Activated CD8-positive, alpha-beta memory T cell treated with anti-CD3 and anti-CD28 coated beads for 48 hours (primary cell): ENCODE measurements around the gene PLEKHM2.

Experiments used
- DNase-seq, 3 experiments: peaks; one replicate each; pipeline ENCODE4 v3.0.0-alpha.2; 2020; ENCODE audit warnings: low read depth in 2 of 3, low spot score in 2 of 3

PLEKHM2 gene

DNA sequence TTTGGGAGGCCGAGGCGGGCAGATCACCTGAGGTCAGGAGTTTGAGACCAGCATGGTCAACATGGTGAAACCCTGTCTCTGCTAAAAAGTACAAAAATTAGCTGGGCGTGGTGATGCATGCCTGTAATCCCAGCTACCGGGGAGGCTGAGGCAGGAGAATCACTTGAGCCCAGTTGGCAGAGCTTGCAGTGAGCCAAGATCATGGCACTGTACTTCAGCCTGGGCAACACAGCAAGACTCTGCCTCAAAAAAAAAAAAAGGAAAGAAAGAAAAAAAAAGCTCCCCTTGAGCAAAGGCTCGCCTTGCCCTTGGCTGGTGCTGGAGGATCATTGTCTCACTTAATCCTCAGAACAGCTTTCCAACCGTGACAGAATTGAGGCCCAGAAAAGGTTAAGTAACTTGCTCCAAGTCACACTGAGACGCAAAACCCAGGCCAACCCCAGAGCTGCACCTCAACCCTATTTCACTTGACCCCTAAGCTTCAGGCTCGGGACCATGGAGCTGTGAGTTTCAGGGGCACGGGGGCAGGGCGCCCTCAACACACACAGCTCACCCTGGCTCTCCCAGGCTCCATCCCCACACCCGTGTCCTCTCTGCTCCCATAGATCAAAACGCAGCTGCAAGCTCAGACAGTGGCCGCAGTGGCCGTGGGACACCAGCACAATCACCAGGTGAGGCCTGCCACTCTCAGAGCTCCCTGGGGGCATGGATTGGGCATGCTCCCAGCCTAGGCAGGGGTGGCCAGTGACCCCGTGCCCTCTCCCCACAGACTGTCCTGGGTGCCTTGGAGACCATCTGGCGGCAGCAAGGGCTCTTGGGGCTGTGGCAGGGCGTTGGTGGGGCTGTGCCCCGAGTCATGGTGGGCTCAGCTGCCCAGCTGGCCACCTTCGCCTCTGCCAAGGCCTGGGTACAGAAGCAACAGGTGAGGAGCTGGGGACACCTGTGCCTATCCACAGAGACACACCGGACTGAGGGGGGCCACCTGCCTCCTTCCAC lies 53.5 kb downstream of the PLEKHM2 start:
- DNase-seq: no peak

- no peak for DNase-seq
Observed at GRCh38 chr1:15738416-15739113, 54.4 kb downstream of the PLEKHM2 start.

DNA sequence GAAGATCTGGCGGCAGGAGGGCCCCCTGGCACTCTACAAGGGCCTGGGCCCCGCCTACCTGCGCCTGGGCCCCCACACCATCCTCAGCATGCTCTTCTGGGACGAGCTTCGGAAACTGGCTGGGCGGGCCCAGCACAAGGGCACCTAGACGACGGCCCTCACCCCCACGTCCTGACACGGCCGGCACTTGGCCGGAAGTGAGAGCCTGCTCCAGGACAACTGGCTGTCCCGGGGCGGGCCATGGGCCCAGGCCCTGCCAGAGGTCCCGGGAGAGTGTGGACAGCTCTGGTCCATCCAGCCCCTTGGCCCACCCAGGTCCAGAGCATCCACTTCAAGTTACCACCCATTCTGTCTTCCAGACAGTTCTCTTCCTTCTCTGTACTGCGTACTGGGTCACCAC lies 55.1 kb downstream of the PLEKHM2 start:
- no peak for DNase-seq

- no peak for DNase-seq
Observed at GRCh38 chr1:15739745-15740144, 55.6 kb downstream of the PLEKHM2 start.

- DNase-seq: peak; percentile 33 to 45 (median 34)
Observed at GRCh38 chr1:15740924-15741850, 57.1 kb downstream of the PLEKHM2 start.

GRCh38 chr1:15742339-15742801 lies 58.2 kb downstream of the PLEKHM2 start, which contains the start of gene TMEM82:
Gene TMEM82 (plus strand): TSS chr1:15742499. CDS start chr1:15742560, 61 bp downstream.
- DNase-seq: no peak

DNA sequence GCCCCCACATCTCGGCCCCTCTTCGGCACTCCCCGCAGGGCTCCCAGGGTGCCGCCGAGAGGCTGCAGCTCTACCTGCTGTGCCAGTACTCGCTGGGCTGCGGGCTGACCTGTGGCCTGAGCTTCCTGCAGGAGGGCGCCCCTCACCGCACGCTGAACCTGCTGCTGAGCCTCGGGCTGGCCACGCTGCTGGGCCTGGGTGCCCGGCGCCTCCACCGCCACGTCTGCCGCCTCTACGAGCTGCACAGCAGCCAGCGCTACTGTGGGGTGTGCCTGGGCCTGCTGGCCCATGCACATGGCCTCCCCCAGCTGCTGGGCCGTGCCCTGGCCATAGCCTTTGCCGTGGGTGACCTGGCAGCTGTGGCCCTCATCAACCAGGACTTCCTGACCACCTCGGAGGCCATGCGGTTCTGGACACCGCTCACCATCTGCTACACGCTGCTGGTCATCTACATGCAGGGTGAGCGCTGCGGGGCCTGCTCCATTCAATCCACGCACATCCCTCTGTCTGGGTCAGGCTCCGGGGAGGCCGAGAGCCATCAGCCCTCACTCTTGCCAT lies 60.1 kb downstream of the PLEKHM2 start:
- no peak for DNase-seq

DNA sequence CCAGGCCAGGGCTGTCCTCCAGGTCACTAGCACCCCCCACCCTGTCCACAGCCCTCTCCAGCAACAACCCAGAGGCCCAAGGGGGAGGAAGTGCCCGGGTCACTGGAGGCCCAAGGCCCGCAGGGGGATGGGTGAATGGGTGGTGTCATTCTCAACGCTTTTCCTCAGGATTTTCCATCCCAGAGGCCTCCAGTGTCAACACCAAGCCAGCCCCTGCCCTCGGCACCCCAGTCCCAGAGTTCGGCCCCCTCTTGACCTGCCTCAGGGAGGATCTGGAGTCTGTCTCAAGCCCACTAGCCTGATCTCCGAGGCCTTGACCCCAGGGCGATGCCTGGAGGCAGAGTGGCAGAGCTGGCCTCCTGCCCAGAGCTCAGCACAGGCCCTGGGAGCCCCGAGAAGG lies 63.3 kb downstream of the PLEKHM2 start:
- no peak for DNase-seq

- no peak for DNase-seq
Observed at GRCh38 chr1:15748264-15748663, 64.1 kb downstream of the PLEKHM2 start.

DNA sequence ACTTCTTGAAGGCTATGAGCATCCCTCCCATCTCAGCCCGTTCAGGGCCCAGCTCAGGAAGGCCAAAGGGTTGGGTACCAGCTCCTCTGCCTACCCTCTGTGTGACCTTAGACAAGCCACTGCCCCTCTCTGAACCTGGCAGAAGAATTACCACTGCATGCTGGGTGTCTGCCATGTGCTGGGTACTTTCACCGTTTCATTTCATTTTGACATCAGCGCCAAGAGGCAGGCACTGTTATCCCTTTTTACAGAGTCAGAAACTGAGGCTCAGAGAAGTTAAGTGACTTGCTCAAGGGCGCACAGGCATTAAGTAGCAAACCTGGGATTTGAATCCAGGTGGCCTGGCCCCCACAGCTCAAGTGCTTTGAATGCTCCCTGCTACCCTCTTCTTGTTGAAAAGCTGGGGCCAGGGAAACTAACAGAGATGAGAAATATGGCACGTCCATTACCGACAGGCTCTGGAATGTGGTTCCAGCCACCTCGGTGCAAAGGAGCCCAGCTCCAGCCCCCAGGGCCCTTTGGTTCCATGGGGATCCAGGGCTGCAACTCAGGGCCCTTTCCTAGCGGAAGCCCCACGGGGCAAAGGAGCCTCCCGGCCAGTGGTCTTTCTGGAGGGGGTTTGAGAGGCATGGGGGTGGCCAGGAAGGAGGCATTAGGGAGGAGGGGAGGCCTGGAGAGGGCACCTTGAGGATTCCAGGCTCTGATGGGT lies 64.7 kb downstream of the PLEKHM2 start:
- no peak for DNase-seq

DNA sequence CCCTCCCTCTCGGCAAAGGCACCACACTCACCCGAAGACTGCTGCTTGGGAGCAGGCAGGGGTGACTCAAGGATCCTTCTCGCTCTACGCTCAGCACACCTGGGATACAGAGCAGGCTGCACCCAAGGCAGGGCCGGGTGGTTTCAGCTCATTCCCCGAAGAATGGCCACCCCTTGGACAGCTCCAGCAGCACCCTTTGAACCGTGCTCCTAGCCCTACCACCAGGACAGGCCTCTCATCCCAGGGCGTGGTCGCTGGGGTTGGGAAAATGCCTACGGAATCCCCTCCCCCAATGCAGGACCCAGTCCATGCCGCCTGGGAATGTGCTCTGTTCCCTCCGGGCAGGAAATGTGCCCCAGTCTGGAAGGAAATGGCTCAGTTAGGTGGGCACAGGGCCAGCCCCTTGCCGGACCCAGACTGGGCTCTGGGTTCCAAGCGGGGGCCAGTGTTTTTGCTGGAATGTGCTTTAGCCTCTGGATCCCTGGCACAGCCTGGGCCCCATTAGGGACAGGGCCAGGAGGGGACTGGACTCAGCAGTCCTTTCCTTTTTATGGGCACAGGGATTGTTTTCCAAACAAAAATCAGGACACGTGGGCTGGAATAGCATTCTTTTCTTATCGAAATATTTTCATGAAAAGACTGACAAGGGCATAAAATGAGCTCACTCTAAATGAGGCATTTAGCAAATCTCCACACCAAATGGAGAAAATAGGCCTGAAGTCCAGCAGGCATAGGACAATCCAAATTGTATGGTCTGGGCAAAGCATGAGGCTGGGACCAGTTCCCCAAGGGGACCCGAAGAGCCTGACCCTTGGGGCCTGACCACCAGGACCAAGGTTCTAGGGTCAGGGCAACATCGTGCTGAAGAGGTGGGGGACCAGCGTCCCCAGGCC lies 65.5 kb downstream of the PLEKHM2 start:
- no peak for DNase-seq

GRCh38 chr1:15750924-15751323 lies 66.8 kb downstream of the PLEKHM2 start:
- DNase-seq: no peak

DNA sequence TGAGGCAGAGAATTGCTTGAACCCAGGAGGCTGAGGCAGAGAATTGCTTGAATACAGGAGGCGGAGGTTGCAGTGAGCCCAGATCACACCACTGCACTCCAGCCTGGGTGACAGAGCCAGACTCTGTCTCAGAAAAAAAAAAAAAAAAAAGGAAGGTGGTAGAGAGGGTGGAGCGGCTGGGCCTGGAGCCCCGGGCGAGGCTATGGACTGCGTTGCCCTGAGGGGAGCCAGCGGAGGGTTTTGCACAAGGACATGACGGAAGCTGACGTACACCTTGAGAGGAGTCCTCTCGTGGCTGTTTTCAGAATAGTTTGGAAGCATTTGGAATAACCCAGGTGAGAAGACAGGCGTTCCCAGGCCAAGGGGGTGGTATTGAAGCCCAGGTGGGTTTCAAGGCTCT lies 67.6 kb downstream of the PLEKHM2 start:
- no peak for DNase-seq

DNA sequence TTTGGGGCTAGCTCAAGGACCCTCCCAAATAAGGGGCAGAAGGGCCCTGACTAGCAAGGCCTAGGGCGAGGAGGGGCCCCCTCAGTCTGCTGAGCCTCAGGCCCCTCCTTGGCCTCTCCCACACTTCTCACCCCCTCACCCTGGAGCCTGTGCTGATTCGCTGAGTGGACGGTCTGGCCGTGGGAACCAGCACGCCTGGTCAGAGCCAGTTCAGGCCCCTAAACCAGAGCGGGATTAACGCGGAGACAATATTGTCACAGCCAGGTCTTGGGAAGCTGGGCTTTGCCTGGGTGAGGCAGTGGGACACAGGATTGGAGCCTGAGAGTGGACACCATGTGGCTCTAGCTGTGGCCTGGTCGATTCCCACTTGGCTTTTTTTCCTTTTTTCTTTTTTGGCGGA lies 69.7 kb downstream of the PLEKHM2 start:
- DNase-seq: no peak

- no peak for DNase-seq
Observed at GRCh38 chr1:15755021-15755645, 71.0 kb downstream of the PLEKHM2 start.

- no peak for DNase-seq
Observed at GRCh38 chr1:15755646-15756040, 71.5 kb downstream of the PLEKHM2 start.

DNA sequence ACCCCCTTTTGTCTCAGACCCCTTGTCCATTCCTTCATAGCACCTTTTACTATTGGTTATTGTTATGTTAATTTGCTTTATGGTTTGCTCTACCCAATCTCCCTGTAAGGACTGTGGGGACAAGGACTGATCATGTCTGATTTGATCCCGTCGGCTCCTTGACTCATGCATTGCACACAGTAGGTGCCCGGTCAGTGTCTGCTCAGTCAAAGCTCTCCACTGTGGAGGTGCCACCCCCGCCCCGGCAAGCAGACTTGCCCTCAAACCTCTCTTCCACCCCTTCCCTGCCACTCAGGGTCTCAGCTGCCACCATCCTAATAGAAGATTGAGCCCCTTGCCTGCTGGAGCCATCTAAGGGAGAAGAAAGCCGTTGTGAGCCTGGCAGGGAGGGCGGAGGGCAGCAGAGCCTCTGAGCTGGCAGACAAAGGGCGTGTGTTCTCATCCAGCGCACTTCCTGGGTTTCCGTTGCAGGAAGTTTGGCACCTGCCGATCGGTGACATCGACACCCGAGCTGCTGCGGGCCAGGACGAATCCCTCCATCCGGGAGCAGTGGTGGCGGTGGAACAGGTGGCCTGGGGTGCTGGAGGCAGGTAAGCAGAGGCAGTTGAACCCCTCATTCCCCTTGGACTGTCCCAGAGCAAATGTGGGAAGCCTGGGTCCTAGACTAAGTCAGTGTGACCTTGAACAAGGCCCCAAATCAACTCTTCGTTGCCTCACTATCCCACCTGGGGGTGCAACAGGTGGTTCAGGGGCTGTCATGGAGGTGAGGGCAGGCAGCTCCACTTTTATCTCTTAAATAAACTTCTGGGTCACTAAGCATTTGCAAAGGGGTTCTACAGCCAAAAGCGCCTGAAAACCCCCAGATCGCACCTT lies 72.3 kb downstream of the PLEKHM2 start:
- no peak for DNase-seq
